Measurements from ENCODE around the gene PRG3. TPM values are rescaled to one million over a fixed set of nuclear protein-coding genes. Genes with fewer than 3 reads are reported as not detected.

Gene PRG3
- total RNA-seq, 1 experiment from 2014 or later = not detected

DNA sequence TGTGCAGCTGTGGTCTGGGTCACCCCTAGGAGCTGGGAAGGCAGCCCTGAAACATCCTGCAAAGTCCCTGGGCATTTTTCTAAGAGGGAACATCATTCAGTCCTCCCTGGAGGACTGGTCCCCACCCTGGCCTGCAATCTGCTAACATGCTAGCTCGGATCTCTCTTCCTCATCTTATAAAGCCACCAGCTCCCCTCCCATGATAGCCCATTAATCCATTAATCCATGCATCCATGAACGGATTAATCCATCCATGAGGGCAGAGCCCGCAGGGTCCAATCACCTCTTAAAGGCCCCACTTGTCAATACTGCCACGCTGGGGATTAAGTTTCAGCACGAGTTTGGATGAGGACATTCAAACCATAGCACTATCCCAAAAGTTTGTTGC is 12.1 kb downstream of the PRG3 start:
- no TSS peak for BruUV-seq (replicated peaks)
- ATAC-seq (no peak), DNase-seq (no peak)
- intact Hi-C loops (cut with micrococcal nuclease) = no loop called here
- no peak overlapping the region for H3K27ac ChIP-seq (ENCODE audit: low read length)
- no peak overlapping the region for H3K4me2 ChIP-seq (ENCODE audit: low read length)
- no peaks in the 10 kb centered on the region for H3K36me3 ChIP-seq (ENCODE audit: low read depth, low read length)
- no peak overlapping the region for H3K4me3 ChIP-seq (ENCODE audit: low read length)
- POLR2A ChIA-PET (ENCODE audit: unreplicated experiment) = no interaction called here
- CTCF ChIA-PET = no interaction called here
- H3K79me2 ChIP-seq (ENCODE audit: low read length) = no peaks in the 10 kb centered on the region
- H3K27me3 ChIP-seq (ENCODE audit: low read length) = 0 out of 2 replicates have a peak, but pooled peaks cover 7% of the 10 kb centered on the region
- H4K20me1 ChIP-seq (ENCODE audit: low read length) = no peaks in the 10 kb centered on the region
- TF ChIP-seq, protein P1, sequence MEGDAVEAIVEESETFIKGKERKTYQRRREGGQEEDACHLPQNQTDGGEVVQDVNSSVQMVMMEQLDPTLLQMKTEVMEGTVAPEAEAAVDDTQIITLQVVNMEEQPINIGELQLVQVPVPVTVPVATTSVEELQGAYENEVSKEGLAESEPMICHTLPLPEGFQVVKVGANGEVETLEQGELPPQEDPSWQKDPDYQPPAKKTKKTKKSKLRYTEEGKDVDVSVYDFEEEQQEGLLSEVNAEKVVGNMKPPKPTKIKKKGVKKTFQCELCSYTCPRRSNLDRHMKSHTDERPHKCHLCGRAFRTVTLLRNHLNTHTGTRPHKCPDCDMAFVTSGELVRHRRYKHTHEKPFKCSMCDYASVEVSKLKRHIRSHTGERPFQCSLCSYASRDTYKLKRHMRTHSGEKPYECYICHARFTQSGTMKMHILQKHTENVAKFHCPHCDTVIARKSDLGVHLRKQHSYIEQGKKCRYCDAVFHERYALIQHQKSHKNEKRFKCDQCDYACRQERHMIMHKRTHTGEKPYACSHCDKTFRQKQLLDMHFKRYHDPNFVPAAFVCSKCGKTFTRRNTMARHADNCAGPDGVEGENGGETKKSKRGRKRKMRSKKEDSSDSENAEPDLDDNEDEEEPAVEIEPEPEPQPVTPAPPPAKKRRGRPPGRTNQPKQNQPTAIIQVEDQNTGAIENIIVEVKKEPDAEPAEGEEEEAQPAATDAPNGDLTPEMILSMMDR (conservative IDR thresholded peaks at IDR 0.05; ENCODE audit: low read depth, low read length) = no peak
- TF ChIP-seq EZH2 (IDR thresholded peaks at IDR 0.05; ENCODE audit: low read length, unreplicated experiment) (no peak), EZH2phosphoT487 (IDR thresholded peaks at IDR 0.05; ENCODE audit: borderline replicate concordance, low read length) (no peak)
- H3K9ac ChIP-seq (ENCODE audit: low read length) = no peak overlapping the region
- H3K9me2 ChIP-seq (replicated peaks; ENCODE audit: low read length) = no peaks in the 10 kb centered on the region
- no peaks in the 10 kb centered on the region for H3F3A ChIP-seq (ENCODE audit: low read length, unreplicated experiment)
- no peaks in the 10 kb centered on the region for H3K9me3 ChIP-seq (ENCODE audit: low read length)
- H3K4me1 ChIP-seq (ENCODE audit: insufficient read depth, low read length) = peaks cover 7% of the 10 kb centered on the region; the same call in 1 of the 2 replicates
- H2AFZ ChIP-seq (ENCODE audit: low read length) = no peak overlapping the region

DNA sequence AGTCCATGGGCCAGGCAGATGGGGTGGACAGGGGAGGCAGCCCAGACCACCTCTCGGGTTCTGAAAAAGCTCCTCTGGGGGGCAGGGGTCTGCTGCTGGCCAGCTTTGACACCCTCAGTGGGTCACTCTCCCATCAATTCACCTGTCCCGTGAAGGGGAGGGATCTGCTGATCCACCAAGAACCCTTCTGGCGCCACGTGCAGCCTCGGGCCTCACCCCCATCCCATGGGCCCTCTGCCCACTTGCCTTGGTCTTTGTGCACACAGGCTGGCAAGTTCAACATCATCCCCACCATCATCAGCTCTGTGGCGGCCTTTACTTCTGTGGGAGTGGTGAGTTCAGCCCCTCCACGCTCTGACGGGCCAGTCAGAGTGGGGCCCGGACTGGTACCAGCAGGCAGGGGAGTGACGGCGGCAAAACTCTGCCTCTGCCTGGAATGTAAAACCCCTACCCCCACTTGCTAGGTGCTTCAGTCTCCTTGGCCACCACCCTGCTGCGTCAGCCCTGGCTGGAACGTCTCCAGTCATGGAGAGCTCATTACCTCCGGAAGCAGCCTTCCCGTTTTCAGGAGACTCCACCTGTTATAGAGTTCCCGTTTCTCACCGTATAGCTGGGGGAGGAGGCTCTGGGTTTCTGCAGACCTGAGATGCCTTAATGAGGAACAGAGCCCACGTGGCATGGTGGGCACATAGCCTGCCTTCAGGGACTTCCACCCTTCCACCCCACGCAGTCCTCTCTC is 12.7 kb downstream of the PRG3 start:
- DNase-seq = peak; percentile 23

More for the DNA sequence above, 12.7 kb downstream of the PRG3 start:
- H3K79me2 ChIP-seq (ENCODE audit: low read length) = no peaks in the 10 kb centered on the region
- H3K9me3 ChIP-seq (ENCODE audit: low read length) = no peaks in the 10 kb centered on the region
- no peak overlapping the region for H3K4me2 ChIP-seq (ENCODE audit: low read length)
- CTCF ChIA-PET = no interaction called here
- no peaks in the 10 kb centered on the region for H3F3A ChIP-seq (ENCODE audit: low read length, unreplicated experiment)
- H3K9me2 ChIP-seq (replicated peaks; ENCODE audit: low read length) = no peaks in the 10 kb centered on the region
- no peaks in the 10 kb centered on the region for H3K36me3 ChIP-seq (ENCODE audit: low read depth, low read length)
- no peak overlapping the region for H3K9ac ChIP-seq (ENCODE audit: low read length)
- H3K4me3 ChIP-seq (ENCODE audit: low read length) = no peak overlapping the region
- BruUV-seq (replicated peaks) = no TSS peak
- no peak overlapping the region for H2AFZ ChIP-seq (ENCODE audit: low read length)
- H3K27ac ChIP-seq (ENCODE audit: low read length) = no peak overlapping the region
- intact Hi-C loops (cut with micrococcal nuclease) = no loop called here
- peaks cover 7% of the 10 kb centered on the region; the same call in 1 of the 2 replicates for H3K4me1 ChIP-seq (ENCODE audit: insufficient read depth, low read length)
- H4K20me1 ChIP-seq (ENCODE audit: low read length) = no peaks in the 10 kb centered on the region
- POLR2A ChIA-PET (ENCODE audit: unreplicated experiment) = no interaction called here
- no peak for TF ChIP-seq EZH2phosphoT487 (IDR thresholded peaks at IDR 0.05; ENCODE audit: borderline replicate concordance, low read length)
- no peak for TF ChIP-seq EZH2 (IDR thresholded peaks at IDR 0.05; ENCODE audit: low read length, unreplicated experiment)
- TF ChIP-seq, protein P1 (conservative IDR thresholded peaks at IDR 0.05; ENCODE audit: low read depth, low read length) = no peak
- ATAC-seq = no peak
- 0 out of 2 replicates have a peak, but pooled peaks cover 8% of the 10 kb centered on the region for H3K27me3 ChIP-seq (ENCODE audit: low read length)
